Measurements from ENCODE around the gene AURKB.

Gene AURKB

GRCh38 chr17:8160741-8161221 is 49.6 kb downstream of the AURKB start:
- DNase-seq = no peak

GRCh38 chr17:8160224-8160577 is 50.2 kb downstream of the AURKB start:
- DNase-seq = no peak

- no peak for DNase-seq
Measured at GRCh38 chr17:8159459-8160223, 50.7 kb downstream of the AURKB start.

- DNase-seq = no peak
Measured at GRCh38 chr17:8159032-8159400, 51.4 kb downstream of the AURKB start.

- DNase-seq = peak; percentile 86
Measured at GRCh38 chr17:8158267-8159031, 51.9 kb downstream of the AURKB start.

- peak; percentile 100 for DNase-seq
Measured at GRCh38 chr17:8156246-8156992, 54.0 kb downstream of the AURKB start.

- DNase-seq = no peak
Measured at GRCh38 chr17:8155996-8156245, 54.5 kb downstream of the AURKB start.

- no peak for DNase-seq
Measured at GRCh38 chr17:8155231-8155995, 55.0 kb downstream of the AURKB start.
